ENCODE data around the gene COQ10A.
A peak's percentile ranks its signal among the peaks of the same experiment; 100 is the strongest.

COQ10A gene

DNA sequence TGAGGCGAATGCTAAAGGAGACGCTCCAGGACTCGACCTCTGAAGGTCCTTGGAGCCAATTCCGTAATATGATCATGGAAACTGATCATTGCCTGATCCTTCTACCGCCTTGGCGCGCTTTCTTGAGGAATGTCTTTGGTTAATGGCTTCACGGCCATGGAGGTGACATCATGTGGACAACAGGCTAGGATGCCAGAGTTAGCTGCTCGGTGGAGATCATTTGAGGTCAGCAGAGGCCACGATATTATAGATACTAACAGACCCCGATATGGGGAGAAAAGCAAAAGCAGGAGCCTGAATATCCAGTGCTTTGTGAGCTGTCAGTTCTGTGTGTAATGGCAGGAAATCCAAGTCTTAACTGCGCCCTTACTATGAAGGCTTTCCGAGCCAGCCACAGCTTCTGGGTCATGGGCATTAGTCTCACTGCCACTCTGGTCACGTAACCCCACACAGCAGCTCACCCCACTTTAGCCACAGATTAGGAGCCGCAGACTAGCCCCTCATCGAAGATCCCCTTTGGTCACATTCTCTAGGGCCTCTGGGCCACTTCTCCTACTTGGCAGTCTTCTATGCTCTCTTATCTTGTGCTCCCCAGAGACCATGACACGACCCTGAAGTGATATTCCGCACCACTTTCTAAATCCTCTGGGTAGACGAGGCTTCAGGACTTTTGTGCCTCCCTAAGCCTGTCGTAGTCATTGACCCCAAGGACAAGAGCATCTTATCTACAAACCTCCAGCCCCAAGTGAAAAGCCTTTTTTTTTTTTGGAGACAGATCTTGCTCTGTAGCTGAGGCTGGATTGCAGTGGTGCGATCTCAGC, 34.1 kb downstream of the COQ10A start:
- Mint-ChIP-seq H3K27ac (peak overlapping the region; percentile 99), H3K4me3 (peak overlapping the region; percentile 95), H3K27me3 (no peaks in the 10 kb centered on the region), H3K9me3 (no peaks in the 10 kb centered on the region), H3K36me3 (ENCODE audit: low read depth) (peaks cover 52% of the 10 kb centered on the region), H3K4me1 (ENCODE audit: low read depth) (peaks cover 54% of the 10 kb centered on the region)
- intact Hi-C loops (cut with micrococcal nuclease): loop anchor here (1.0 kb wide), 2 partner anchors 15 to 34 kb away; no protein-coding TSS in a partner anchor

DNA sequence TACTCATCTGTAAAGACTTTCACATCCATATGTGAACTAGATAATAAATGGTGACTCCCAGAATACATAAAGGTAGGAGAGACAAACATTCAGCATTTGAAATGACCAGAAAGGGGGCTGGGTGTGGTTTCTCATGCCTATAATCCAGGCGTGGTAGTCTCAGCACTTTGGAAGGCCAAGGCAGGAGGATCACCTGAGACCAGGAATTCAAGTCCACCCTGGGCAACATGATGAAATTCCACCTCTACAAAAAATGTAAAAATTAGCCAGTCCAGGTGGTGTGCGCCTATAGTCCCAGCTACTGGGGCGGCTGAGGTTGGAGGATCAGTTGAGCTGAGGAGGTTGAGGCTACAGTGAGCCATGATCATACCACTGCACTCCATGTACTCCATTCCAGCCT, 37.5 kb downstream of the COQ10A start:
- Mint-ChIP-seq H3K4me3 (no peak overlapping the region), H3K27me3 (no peaks in the 10 kb centered on the region), H3K9me3 (no peaks in the 10 kb centered on the region), H3K27ac (no peak overlapping the region), H3K4me1 (ENCODE audit: low read depth) (peaks cover 21% of the 10 kb centered on the region), H3K36me3 (ENCODE audit: low read depth) (peaks cover 34% of the 10 kb centered on the region)
- intact Hi-C loops (cut with micrococcal nuclease): no loop called here

DNA sequence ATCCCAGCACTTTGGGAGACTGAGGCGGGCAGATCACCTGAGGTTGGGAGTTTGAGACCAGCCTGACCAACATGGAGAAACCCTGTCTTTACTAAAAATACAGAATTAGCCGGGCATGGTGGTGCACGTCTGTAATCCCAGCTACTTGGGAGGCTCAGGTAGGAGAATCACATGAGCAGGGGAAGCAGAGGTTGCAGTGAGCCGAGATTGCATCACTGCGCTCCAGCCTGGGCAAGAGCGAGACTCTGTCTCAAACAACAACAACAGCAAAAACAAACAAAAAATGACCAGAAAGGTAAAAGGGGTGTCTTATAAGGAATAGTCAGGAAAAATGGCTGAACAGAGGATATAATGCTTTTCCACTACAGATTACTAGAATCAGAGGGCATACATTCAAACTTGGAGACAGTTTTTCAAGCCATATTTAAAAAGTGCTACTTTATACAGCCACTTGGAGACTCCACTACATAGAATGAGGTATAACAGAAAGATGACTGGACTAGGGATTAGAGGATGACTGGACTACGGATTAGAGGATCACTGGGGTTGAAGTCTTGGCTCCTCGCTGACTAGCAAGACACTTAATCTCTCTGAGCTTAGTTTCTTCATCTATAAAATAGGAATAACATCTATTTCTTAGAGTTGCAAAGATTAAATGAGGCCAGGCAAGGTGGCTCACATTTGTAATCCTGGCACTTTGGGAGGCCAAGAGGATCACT, 38.3 kb downstream of the COQ10A start:
- Mint-ChIP-seq H3K27ac (no peak overlapping the region), H3K36me3 (ENCODE audit: low read depth) (peaks cover 34% of the 10 kb centered on the region), H3K4me1 (ENCODE audit: low read depth) (peaks cover 25% of the 10 kb centered on the region), H3K4me3 (no peak overlapping the region), H3K27me3 (no peaks in the 10 kb centered on the region), H3K9me3 (no peaks in the 10 kb centered on the region)
- intact Hi-C loops (cut with micrococcal nuclease): no loop called here

DNA sequence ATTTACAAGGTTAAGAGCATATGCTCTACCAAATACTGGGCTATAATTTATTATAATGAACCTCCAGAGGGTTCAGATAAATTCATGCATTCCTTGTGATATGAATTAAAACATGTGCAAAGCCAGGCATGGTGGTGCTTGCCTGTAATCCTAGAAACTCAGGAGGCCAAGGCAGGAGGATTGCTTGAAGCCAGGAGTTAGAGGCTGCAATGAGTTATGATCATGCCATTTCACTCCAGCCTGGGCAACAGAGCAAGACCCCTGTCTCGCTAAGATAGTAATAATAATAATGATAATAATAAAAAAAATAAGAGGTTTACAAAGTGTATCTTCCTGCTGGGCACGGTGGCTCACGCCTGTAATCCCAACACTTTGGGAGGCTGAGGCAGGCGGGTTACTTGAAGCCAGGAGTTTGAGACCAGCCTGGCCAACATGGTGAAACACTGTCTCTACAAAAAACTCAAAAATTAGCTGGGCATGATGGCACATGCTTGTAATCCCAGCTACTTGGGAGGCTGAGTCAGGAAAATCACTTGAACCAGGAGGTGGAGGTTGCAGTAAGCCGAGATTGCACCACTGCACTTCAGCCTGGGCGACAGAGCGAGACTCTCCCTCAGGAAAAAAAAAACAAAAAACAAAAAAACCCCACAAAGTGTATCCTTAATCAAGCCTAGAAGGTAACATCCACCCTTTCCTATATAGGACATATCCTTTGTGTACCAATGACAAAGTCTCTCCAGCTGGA, 40.7 kb downstream of the COQ10A start:
- Mint-ChIP-seq H3K36me3 (ENCODE audit: low read depth) (peaks cover 46% of the 10 kb centered on the region), H3K4me1 (ENCODE audit: low read depth) (peaks cover 14% of the 10 kb centered on the region), H3K27ac (no peak overlapping the region), H3K4me3 (no peak overlapping the region), H3K9me3 (no peaks in the 10 kb centered on the region), H3K27me3 (no peaks in the 10 kb centered on the region)
- intact Hi-C loops (cut with micrococcal nuclease): no loop called here

DNA sequence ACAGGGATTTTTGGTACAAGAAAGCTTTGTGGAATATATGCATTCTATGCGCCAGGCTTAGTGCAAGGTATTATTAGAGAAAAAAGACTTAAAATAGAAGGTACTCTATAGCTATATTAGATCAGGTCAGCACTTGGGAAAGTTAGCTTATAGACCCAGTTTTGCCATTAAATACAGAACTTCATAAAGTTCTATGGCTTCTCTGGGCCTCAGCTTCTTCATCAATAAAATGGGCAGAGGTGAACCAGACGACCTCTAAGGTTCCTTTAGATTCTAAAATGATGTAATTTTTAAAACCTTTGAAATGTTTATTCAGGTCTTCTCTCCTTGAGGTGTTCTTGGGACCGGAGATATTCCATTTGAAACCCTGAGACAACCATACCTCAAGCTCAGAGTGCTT, 42.0 kb downstream of the COQ10A start:
- peaks cover 59% of the 10 kb centered on the region for H3K36me3 Mint-ChIP-seq (ENCODE audit: low read depth)
- no peaks in the 10 kb centered on the region for H3K9me3 Mint-ChIP-seq
- intact Hi-C loops (cut with micrococcal nuclease): no loop called here
- H3K4me1 Mint-ChIP-seq (ENCODE audit: low read depth): peaks cover 13% of the 10 kb centered on the region
- H3K4me3 Mint-ChIP-seq: no peak overlapping the region
- no peak overlapping the region for H3K27ac Mint-ChIP-seq
- no peaks in the 10 kb centered on the region for H3K27me3 Mint-ChIP-seq

DNA sequence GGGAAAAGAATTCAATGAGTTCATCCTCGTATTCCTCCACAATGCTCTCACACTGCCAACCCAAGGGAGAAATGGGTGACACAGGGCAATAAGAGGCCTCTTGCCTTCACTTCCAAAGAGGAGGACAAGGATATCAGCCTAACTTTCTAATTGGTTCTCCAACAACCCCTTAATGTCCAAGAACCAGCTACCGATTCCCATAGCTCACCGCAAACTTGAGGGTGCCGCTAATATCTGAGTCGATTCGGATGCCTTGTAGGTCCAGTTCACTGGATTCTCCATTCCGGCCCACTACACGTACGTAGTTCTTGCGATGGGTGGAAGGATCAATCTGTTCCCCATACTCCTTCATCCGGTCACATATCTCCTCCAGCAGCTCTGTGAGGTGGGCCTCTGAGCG, 44.3 kb downstream of the COQ10A start:
- no peaks in the 10 kb centered on the region for H3K9me3 Mint-ChIP-seq

DNA sequence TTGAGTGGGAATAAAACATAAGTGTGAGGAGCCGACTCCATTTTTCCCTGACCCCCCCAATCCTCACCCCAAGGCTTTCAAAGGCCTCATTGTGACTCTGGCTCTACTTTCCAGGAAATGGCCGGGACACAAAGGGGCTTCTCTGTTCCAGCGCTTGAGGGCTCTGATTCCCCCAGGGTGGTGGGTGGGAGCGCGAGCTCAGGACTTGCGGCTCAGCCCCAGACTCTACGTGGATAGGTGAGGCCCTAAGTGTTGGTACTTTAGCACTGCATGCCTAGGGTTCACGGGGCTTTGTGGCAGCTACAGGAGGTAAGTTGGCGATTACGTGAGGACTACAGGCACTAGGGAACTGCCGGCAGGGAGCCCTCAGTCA, 48.5 kb downstream of the COQ10A start:
- peaks cover 22% of the 10 kb centered on the region for H3K4me1 Mint-ChIP-seq (ENCODE audit: low read depth)
- intact Hi-C loops (cut with micrococcal nuclease): no loop called here
- H3K9me3 Mint-ChIP-seq: no peaks in the 10 kb centered on the region
- H3K27ac Mint-ChIP-seq: peak overlapping the region; percentile 100
- peaks cover 67% of the 10 kb centered on the region for H3K36me3 Mint-ChIP-seq (ENCODE audit: low read depth)
- no peaks in the 10 kb centered on the region for H3K27me3 Mint-ChIP-seq
- peak overlapping the region; percentile 99 for H3K4me3 Mint-ChIP-seq

More for the DNA sequence above, 44.3 kb downstream of the COQ10A start:
- Mint-ChIP-seq H3K36me3 (ENCODE audit: low read depth) (peaks cover 59% of the 10 kb centered on the region), H3K27ac (no peak overlapping the region), H3K4me1 (ENCODE audit: low read depth) (peaks cover 24% of the 10 kb centered on the region), H3K27me3 (no peaks in the 10 kb centered on the region), H3K4me3 (no peak overlapping the region)
- intact Hi-C loops (cut with micrococcal nuclease): no loop called here

DNA sequence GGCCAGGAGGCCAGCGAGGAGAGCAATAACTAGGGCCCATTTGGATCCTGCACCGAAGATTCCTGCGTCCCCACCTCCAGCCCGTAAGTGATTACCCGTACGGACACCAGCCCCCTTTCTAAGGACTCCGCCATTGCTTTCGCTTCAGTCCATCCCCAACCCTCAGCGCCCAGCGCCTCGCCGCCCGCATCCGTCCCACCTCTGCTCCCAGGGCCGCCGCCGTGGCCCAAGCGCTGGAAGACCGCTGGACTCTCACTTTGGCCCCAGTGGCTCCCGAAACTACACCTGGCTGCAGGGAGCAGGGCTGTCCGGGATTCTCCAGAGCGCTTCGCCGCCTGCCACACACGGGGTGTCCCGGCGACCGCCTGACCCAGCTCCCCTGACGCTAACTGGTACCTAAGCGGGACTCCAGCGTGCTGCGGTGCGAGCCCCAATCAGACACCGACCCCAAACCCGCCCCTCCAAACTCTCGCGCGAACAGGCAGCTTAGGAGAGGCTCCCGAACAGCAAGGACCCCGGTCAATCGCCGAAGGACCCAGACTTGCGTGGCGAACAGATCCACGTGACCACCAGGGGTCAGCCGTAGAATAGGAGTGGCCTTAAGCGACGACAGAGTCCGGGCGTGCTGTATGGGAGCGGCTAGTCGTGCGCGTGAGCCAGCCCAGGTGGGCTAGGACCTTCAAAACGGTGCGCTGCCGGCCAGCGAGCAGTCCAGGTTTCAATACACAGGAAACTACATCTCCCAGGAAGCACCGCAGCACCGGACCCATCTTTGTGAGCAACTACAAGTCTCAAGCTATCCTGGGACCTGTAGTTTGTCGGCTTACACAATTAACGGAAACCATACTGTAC, 49.1 kb downstream of the COQ10A start, which contains the start of gene CNPY2:
TSS of gene CNPY2 (minus strand) at position 367 of the 852 bp plus-strand sequence. CDS start 771 bp downstream, outside the sequence.
- Mint-ChIP-seq H3K27me3 (no peaks in the 10 kb centered on the region), H3K27ac (peak within 1 kb of the TSS; percentile 100), H3K4me1 (ENCODE audit: low read depth) (peaks cover 16% of the 10 kb centered on the region), H3K36me3 (ENCODE audit: low read depth) (peaks cover 68% of the 10 kb centered on the region), H3K4me3 (peak within 1 kb of the TSS; percentile 99), H3K9me3 (no peaks in the 10 kb centered on the region)
- intact Hi-C loops (cut with micrococcal nuclease): loop anchor here (1.0 kb wide), 5 partner anchors 16 to 148 kb away; partner anchors contain the start of genes CS, PAN2, STAT2 and TIMELESS

DNA sequence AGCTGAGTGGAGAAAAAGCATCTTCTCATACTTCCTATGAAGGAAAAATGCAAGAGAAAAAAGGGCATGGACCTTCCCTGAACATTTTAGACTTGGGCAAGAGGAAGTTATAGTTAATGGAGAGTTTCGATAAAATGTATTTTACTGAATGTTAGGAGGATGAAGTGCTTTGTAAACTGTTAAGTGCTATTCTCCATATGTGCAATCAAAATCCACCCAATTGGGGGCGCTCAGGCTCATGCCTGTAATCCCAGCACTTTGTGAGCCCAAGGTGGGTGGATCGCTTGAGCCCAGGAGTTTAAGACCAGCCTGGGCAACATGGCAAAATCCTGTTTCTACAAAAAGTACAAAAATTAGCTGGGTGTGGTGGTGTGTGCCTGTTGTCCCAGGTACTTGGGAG, 50.9 kb downstream of the COQ10A start:
- peaks cover 60% of the 10 kb centered on the region for H3K36me3 Mint-ChIP-seq (ENCODE audit: low read depth)
- no peaks in the 10 kb centered on the region for H3K27me3 Mint-ChIP-seq
- H3K4me3 Mint-ChIP-seq: no peak overlapping the region
- intact Hi-C loops (cut with micrococcal nuclease): no loop called here
- no peaks in the 10 kb centered on the region for H3K9me3 Mint-ChIP-seq
- peaks cover 15% of the 10 kb centered on the region for H3K4me1 Mint-ChIP-seq (ENCODE audit: low read depth)
- H3K27ac Mint-ChIP-seq: no peak overlapping the region
